GM10266 (cell line): ENCODE measurements around the gene VGLL2.

ENCODE experiments used
- DNase-seq: peaks from one replicate; pipeline ENCODE4 v3.0.0; 2012; ENCODE audit errors: extremely low spot score
- TF ChIP-seq, protein P1 (sequence below): IDR thresholded peaks from 2 replicates; pipeline ENCODE4 v1.5.1; 2012; ENCODE audit warnings: mild to moderate bottlenecking, low read depth; ENCODE audit not compliant: control insufficient read depth, insufficient read depth; ENCODE audit errors: missing control alignments

Gene VGLL2

DNA sequence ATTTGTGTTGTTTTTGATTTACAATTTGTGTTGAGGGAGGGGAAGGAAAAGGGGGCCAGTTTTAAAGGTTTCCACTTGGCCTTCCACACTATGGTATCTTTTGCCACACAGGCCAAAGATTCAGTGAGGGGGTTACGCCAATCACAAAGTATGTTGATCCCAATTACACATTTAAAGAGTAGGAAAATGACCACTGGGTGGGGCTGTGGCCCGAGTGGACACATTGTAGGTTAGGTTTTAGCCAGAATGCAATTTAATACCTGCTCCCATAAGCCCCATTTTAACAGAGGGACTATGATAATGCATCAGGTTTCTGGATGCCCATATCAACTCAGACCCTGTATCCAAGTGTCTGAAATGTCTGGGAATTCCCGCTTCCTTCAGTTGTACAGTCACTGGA lies 15.6 kb downstream of the VGLL2 start:
- DNase-seq = no peak
- TF ChIP-seq, protein P1, sequence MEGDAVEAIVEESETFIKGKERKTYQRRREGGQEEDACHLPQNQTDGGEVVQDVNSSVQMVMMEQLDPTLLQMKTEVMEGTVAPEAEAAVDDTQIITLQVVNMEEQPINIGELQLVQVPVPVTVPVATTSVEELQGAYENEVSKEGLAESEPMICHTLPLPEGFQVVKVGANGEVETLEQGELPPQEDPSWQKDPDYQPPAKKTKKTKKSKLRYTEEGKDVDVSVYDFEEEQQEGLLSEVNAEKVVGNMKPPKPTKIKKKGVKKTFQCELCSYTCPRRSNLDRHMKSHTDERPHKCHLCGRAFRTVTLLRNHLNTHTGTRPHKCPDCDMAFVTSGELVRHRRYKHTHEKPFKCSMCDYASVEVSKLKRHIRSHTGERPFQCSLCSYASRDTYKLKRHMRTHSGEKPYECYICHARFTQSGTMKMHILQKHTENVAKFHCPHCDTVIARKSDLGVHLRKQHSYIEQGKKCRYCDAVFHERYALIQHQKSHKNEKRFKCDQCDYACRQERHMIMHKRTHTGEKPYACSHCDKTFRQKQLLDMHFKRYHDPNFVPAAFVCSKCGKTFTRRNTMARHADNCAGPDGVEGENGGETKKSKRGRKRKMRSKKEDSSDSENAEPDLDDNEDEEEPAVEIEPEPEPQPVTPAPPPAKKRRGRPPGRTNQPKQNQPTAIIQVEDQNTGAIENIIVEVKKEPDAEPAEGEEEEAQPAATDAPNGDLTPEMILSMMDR = peak; percentile 16

DNA sequence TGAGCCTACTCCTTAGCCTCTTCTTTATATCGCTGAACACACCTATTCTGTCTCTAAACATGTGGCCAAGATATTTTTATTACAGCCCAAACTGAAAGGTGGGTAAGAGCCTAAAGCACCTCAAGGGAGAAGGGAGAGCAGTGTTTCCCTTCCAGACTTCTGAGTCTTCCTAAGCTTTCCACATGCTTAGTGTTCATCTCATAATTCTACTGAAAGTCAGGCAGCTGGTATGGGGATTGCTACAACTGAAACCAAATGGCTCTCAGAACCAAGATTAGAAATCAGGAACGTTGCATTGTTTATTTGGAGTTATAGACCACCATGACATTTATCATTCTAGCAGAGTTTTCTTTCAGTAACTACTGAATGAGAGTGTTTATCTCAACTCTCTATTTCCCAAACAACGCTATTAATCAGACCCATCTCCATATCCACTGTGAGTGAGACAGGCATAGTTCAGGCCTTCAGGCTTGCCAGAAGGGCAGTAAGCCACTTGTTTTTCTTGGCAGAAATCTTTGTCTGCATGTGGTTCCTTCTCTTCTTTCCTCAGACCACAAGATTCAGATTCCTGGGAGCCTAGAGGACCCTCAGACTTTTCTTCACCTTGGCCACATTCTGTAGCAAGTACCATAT lies 22.8 kb downstream of the VGLL2 start:
- no peak for DNase-seq
- TF ChIP-seq, protein P1 = no peak

DNA sequence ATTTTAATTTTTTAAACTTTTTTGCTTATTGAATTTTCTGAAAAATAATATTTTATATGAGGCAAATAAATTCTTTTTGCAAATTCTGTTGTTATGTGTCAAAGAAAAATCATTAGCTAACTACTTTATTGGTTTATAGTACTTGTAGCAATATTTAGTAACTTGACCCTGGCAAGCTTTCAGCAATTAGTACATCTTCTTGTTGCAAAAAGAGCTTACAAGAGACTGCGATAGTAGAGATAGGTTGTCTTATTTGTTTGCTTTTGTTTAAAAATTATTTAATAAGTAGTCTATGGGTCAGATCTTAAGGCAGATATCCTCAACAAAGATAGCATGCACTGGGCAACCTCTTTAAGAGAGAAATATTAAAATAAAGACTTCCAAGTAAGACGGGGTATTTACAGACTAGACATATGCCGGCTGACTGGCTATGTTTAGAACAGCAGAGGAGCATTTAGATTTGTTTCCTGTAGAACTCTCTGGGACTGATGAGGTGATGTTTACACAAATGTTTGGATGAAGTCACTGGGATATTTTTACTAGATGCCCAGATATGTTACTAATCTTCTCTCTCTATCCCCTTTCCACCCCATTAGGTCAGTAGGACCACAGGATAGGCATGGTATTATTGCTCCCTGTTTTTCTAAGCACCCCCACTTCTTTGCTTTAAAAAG lies 25.0 kb downstream of the VGLL2 start:
- no peak for DNase-seq
- TF ChIP-seq, protein P1 = no peak

DNA sequence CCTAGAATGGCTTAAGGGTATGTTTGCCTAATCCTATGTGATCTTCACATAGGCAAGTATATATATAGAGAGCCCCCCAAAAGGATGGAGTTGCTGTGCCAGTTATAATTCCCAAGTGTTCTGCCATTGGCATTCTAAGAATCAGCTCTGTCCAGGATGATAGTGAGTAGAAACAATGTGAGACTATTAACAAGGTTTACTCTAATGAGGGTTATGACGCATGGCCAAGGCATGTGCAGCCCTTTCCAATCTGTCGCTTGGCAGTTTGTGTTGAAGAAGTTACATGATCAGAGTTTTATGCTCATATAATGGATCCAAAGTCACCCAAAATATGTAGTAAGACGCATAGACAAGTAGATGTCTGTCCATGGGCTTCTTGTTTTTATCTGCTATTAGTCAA lies 33.6 kb downstream of the VGLL2 start:
- TF ChIP-seq, protein P1 = no peak

DNA sequence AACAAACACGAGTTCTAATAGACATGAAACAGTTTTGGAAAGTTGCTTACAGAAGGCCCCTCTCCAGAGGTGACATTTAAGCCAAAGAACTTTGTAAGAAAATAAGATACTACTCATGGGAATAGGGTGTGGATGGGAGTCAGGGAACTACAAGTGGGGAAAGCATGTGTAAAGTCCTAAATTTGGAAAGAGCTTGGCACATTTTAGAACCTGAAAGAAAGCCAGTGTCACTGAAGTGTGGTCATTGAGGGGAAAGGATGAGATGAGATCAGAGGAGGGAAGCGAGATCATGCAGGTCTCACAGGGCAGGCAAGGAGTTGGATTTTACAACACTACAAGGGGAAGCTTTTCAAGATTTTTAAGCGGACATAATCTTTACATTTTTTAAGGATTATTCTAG lies 38.0 kb downstream of the VGLL2 start:
- TF ChIP-seq, protein P1 = no peak

More for the DNA sequence above, 33.6 kb downstream of the VGLL2 start:
- no peak for DNase-seq

DNA sequence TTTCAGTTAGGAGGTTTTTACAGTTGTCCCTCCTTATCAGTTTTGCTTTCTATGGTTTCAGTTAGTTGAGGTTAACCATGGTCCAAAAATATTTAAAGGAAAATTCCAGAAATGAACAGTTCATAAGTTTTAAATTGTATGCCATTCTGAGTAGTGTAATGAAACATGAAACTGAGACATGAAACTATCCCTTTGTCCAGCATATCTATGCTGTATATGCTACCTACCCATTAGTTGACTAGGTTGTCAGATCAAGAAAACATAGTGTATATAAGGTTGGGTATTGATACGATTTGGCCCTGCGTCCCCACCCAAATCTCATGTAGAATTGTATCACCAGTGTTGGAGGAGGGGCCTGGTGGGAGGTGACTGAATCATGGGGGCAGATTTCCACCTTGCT lies 39.1 kb downstream of the VGLL2 start:
- no peak for DNase-seq
- TF ChIP-seq, protein P1 = no peak

More for the DNA sequence above, 38.0 kb downstream of the VGLL2 start:
- no peak for DNase-seq

DNA sequence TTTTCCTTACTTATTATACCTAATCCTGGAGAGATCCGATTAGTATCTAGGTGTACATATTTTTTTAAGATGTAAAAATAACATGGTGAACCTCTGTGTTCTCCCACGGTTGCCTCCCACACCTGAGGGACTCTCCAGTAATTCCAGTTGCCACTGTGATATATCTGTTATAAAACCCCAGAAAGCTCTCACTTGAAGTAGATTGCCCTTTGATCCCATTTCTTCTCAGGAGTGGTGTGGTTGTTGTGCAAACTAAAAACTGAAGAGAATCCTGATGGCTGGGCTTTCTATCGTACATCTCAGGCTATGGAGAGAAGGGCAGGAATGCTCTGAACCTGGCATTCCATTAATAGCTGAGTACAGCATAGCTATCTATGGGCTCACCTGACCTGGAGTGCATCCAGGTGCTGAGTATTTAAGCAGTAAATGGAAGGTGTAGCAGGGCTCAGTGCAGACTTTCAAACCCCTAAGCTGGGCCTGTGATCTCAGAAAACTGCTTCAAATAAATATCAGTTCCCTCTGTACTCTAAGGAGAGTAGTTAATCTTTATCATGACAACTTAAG lies 41.0 kb downstream of the VGLL2 start:
- TF ChIP-seq, protein P1 = no peak

More for the DNA sequence above, 41.0 kb downstream of the VGLL2 start:
- no peak for DNase-seq
